H1 (cell line): Measurements from ENCODE around the gene ATXN7L3. TPM values are rescaled to one million over a fixed set of nuclear protein-coding genes. Genes with fewer than 3 reads are reported as not detected.

ENCODE experiments used
- BACH1 ChIP-seq: IDR thresholded peaks from 2 replicates; pipeline ENCODE4 v1.6.1; 2012; ENCODE audit warnings: low read length, improper control_type of control experiment
- GABPA ChIP-seq: IDR thresholded peaks from 2 replicates; pipeline ENCODE4 v1.6.1; 2011; ENCODE audit warnings: mild to moderate bottlenecking, low read length, moderate library complexity, borderline replicate concordance; ENCODE audit not compliant: insufficient read depth
- HDAC2 ChIP-seq, 2 experiments: fragments of 300-600 bp in 1 of 2; sonication (generic) in 1 of 2; IDR thresholded peaks; 2 replicates each; pipeline ENCODE4 v1.6.1; 2011 to 2012; ENCODE audit warnings: low read depth in 2 of 2, low read length in 2 of 2, mild to moderate bottlenecking in 2 of 2, moderate library complexity in 2 of 2, borderline replicate concordance in 1 of 2, inconsistent platforms in 1 of 2
- JUND ChIP-seq: IDR thresholded peaks from 2 replicates; pipeline ENCODE4 v1.6.1; 2011; ENCODE audit warnings: mild to moderate bottlenecking, improper control_type of control experiment, low read length
- POLR2AphosphoS5 ChIP-seq: IDR thresholded peaks from 2 replicates; pipeline ENCODE4 v1.6.1; 2011; ENCODE audit warnings: low read depth, low read length
- POU5F1 ChIP-seq: IDR thresholded peaks from 2 replicates; pipeline ENCODE4 v1.6.1; 2011; ENCODE audit warnings: low read depth, mild to moderate bottlenecking, low read length, moderate library complexity
- SIRT6 ChIP-seq: IDR thresholded peaks from one replicate; pipeline ENCODE4 v1.7.1; 2012; ENCODE audit warnings: low read length, inconsistent platforms
- TEAD4 ChIP-seq: IDR thresholded peaks from 2 replicates; pipeline ENCODE4 v1.6.1; 2012; ENCODE audit warnings: low read depth, low read length, inconsistent platforms, mixed read lengths
- polyA plus RNA-seq, 7 experiments: library from polyadenylated mRNA; depleted of rRNA in 3 of 7; stranded (reverse) in 5 of 7; unstranded in 2 of 7; fragments of >200 nt in 5 of 7; fragments of 200-250 nt in 2 of 7; gene quantifications; 1 replicate in 5 of 7; 2 replicates in 1 of 7; 4 replicates in 1 of 7; pipeline versions ENCODE4 v1.2.1 to v1.2.3, GENCODE V29; 2011 to 2013; ENCODE audit warnings: missing spikeins in 2 of 7, mixed read lengths in 2 of 7
- total RNA-seq: library from RNA; stranded (reverse); fragmentation: NEBNext Ultra II Directional; extraction: Animal tissue kit (Norgen Biotek cat#: 25700); gene quantifications from 2 replicates; pipeline ENCODE4 v1.2.1, GENCODE V29; 2021

Gene ATXN7L3
- total and polyA plus RNA-seq, 2 of the 8 experiments (the other 6 are each of a cell fraction or from before 2014, with no cell fraction given), result 53.7 to 103 TPM

DNA sequence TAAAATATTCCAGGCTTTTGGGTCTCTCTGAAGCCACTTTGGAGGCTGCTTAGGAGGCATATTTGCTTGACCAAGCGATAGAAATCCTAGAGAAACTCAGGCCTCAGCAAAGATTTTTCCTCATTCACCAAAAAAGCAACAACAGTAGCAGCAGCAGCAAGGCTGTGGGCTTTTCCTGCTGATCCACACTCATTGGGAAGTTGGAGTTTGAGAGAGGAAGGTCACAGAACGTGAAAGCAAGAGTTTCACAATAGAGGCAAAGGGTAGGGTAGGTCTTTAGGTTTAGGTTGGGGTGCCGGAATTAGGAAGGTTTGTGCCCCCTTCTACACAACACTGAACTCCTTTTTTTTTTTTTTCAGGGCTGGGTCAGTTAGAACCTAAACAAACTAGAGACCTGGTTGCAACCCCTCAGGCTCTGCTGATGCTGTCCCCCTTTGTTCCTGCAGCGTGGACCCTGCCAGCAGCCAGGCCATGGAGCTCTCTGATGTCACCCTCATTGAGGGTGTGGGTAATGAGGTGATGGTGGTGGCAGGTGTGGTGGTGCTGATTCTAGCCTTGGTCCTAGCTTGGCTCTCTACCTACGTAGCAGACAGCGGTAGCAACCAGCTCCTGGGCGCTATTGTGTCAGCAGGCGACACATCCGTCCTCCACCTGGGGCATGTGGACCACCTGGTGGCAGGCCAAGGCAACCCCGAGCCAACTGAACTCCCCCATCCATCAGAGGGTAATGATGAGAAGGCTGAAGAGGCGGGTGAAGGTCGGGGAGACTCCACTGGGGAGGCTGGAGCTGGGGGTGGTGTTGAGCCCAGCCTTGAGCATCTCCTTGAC, 10.9 kb downstream of the ATXN7L3 start (continued):
- TF ChIP-seq HDAC2 (IDR thresholded peaks at IDR 0.05; ENCODE audit: borderline replicate concordance in 1 of 2, low read depth in 2 of 2, low read length in 2 of 2) (no peak), BACH1 (no peak), TEAD4 (no peak), JUND (no peak), GABPA (no peak), SIRT6 (no peak), POU5F1 (no peak), POLR2AphosphoS5 (no peak)
